Transverse colon (tissue), 4 donors: Measurements from ENCODE around the gene SLFN11. TPM values are rescaled to one million over a fixed set of nuclear protein-coding genes. Genes with fewer than 3 reads are reported as not detected.
A peak's percentile ranks its signal among the peaks of the same experiment; 100 is the strongest.
"Not testable (repeated sequence)": the region's sequence is repeated elsewhere in the genome, so short reads cannot be mapped to it uniquely, and the experiment has no call there.

Experiments
- DNase-seq: peaks from one replicate; pipeline ENCODE4 v3.0.0-alpha.2; 2019
- H3K27ac ChIP-seq, 4 donors: fragments of 200-600 bp; sonication (generic); 2 replicates each; pipeline ENCODE4 v1.5.1; 2016 to 2018; ENCODE audit warnings: inconsistent platforms in 4 of 4
- H3K27me3 ChIP-seq: fragments of 200-600 bp; sonication (generic); 2 replicates; pipeline ENCODE4 v1.5.1; 2017; ENCODE audit warnings: inconsistent platforms
- H3K36me3 ChIP-seq, 4 donors: fragments of 200-600 bp; sonication (generic); 2 replicates each; pipeline ENCODE4 v1.5.1; 2017 to 2019; ENCODE audit warnings: inconsistent platforms in 4 of 4
- H3K4me1 ChIP-seq, 4 donors: fragments of 200-600 bp; sonication (generic); 2 replicates each; pipeline ENCODE4 v1.5.1; 2017 to 2020; ENCODE audit warnings: inconsistent platforms in 4 of 4
- H3K4me3 ChIP-seq, 4 donors: fragments of 200-600 bp; sonication (generic); 1 replicate in 1 of 4; 2 replicates in 3 of 4; pipeline versions ENCODE4 v1.5.1 to v1.6.1; 2017 to 2019; ENCODE audit warnings: inconsistent platforms in 4 of 4
- H3K9me3 ChIP-seq, 2 donors: fragments of 200-600 bp; sonication (generic); 2 replicates each; pipeline ENCODE4 v1.5.1; 2017 to 2019; ENCODE audit warnings: inconsistent platforms in 2 of 2
- CTCF ChIP-seq, 5 experiments: fragments of 200-600 bp in 3 of 5; fragments of 450-650 bp in 2 of 5; sonication (generic) in 3 of 5; IDR thresholded peaks; 1 replicate in 2 of 5; 2 replicates in 3 of 5; pipeline ENCODE4 v1.5.1; 2016 to 2017; ENCODE audit warnings: antibody characterized with exemption in 5 of 5, inconsistent platforms in 3 of 5, mild to moderate bottlenecking in 2 of 5, moderate library complexity in 1 of 5
- EP300 ChIP-seq: sonication (generic); formaldehyde crosslinking; IDR thresholded peaks from one replicate; pipeline ENCODE4 v1.6.1; 2017; ENCODE audit warnings: antibody characterized with exemption, low read depth
- POLR2A ChIP-seq: fragments of 450-650 bp; IDR thresholded peaks from one replicate; pipeline ENCODE4 v1.6.1; 2016; ENCODE audit warnings: antibody characterized with exemption, mild to moderate bottlenecking, moderate library complexity
- POLR2AphosphoS5 ChIP-seq, 3 donors: sonication (generic); formaldehyde crosslinking; IDR thresholded peaks; one replicate each; pipeline ENCODE4 v1.6.1; 2016; ENCODE audit warnings: antibody characterized with exemption in 3 of 3
- WGBS, 2 donors: methylation state at CpG; one replicate each; pipeline ENCODE4 v1.1.5; 2018; ENCODE audit warnings: low coverage in 1 of 2; 5-methylcytosine and 5-hydroxymethylcytosine counted together
- in situ Hi-C, 4 donors: fragments of 200-750 bp; cut with MboI; loops; one replicate each; pipeline versions ENCODE4 v1.15.0 to v1.15.1; 2017; ENCODE audit warnings: low sequenced_read_pairs in 3 of 4, low pct_ligation_motif_present in 1 of 4, low pct_unique_long_range_greater_than_20kb in 1 of 4
- intact Hi-C: fragments of 100-400 bp; cut with DNase I; formaldehyde crosslinking; loops from one replicate; pipeline ENCODE4 v1.15.1; 2023; ENCODE audit warnings: low total_unique reads
- total RNA-seq, 4 donors: library from RNA; depleted of rRNA; stranded (reverse); fragments of >200 nt; gene quantifications; one replicate each; pipeline ENCODE4 v1.1.0, GENCODE V29; 2016

The SLFN11 gene
- total RNA-seq, 4 donors from 2014 or later = 3.0 to 18.6 (median 6.0) TPM

- Histone ChIP-seq H3K27ac (no peak overlapping the region), H3K36me3 (no peaks in the 10 kb centered on the region), H3K4me3 (no peak overlapping the region), H3K9me3 (peaks cover 0 to 6% of the 10 kb centered on the region in 2 donors), H3K27me3 (peaks cover 14% of the 10 kb centered on the region), H3K4me1 (no peaks in the 10 kb centered on the region)
- in situ Hi-C loops (no loop called here), intact Hi-C loops (no loop called here)
- TF ChIP-seq POLR2A (no peak), CTCF (IDR thresholded peaks at IDR 0.05) (no peak), EP300 (no peak), POLR2AphosphoS5 (IDR thresholded peaks at IDR 0.05) (no peak)
- no peak for DNase-seq
Observed at GRCh38 chr17:35337364-35337763, 36.1 kb downstream of the SLFN11 start.

- WGBS, 2 donors = 67% methylated on average over 5 of the region's 5 CpGs; no CpG with 5 or more reads in 1 of the 2 donors
- in situ Hi-C loops, H3K36me3 ChIP-seq, H3K9me3 ChIP-seq, H3K27ac ChIP-seq, intact Hi-C loops, H3K4me1 ChIP-seq, DNase-seq, H3K4me3 ChIP-seq: not testable (repeated sequence)
- peaks cover 14% of the 10 kb centered on the region for H3K27me3 ChIP-seq
Observed at GRCh38 chr17:35333578-35333977, 39.8 kb downstream of the SLFN11 start.

GRCh38 chr17:35322749-35323148 lies 50.7 kb downstream of the SLFN11 start:
- no peaks in the 10 kb centered on the region for H3K9me3 ChIP-seq
- H3K4me3 ChIP-seq = no peak overlapping the region
- in situ Hi-C loops = loop anchor here in 1 of 4 donors (25.0 kb wide), 1 partner anchor 215 kb away; the partner anchor contains the start of gene SLFN12L
- TF ChIP-seq POLR2A (no peak), CTCF (IDR thresholded peaks at IDR 0.05) (no peak), EP300 (no peak), POLR2AphosphoS5 (IDR thresholded peaks at IDR 0.05) (no peak)
- H3K36me3 ChIP-seq = no peaks in the 10 kb centered on the region
- H3K27ac ChIP-seq = no peak overlapping the region
- intact Hi-C loops = no loop called here
- no peaks in the 10 kb centered on the region for H3K4me1 ChIP-seq
- no peaks in the 10 kb centered on the region for H3K27me3 ChIP-seq
- WGBS, 2 donors = 87 to 89% methylated on average over 1 of the region's 1 CpG
- no peak for DNase-seq

GRCh38 chr17:35315971-35316370 lies 57.5 kb downstream of the SLFN11 start:
- Histone ChIP-seq H3K4me3 (no peak overlapping the region), H3K36me3 (no peaks in the 10 kb centered on the region), H3K4me1 (peaks cover 0 to 11% (median 0%) of the 10 kb centered on the region in 4 donors), H3K9me3 (no peaks in the 10 kb centered on the region), H3K27me3 (no peaks in the 10 kb centered on the region), H3K27ac (no peak overlapping the region)
- in situ Hi-C loops = loop anchor here in 2 of 4 donors (10.0 to 25.0 kb wide), 2 partner anchors 219 to 221 kb away; partner anchors contain the start of gene SLFN12L (in 2 of the 2)
- no peak for DNase-seq
- WGBS, 2 donors = 79 to 93% methylated on average over 2 of the region's 2 CpGs
- TF ChIP-seq POLR2A (no peak), POLR2AphosphoS5 (IDR thresholded peaks at IDR 0.05) (no peak), EP300 (no peak), CTCF (IDR thresholded peaks at IDR 0.05) (no peak)
- intact Hi-C loops = no loop called here

GRCh38 chr17:35315283-35315682 lies 58.1 kb downstream of the SLFN11 start:
- intact Hi-C loops (no loop called here), in situ Hi-C loops (loop anchor here in 2 of 4 donors (10.0 to 25.0 kb wide), 2 partner anchors 220 to 222 kb away; partner anchors contain the start of gene SLFN12L (in 2 of the 2))
- no peak for DNase-seq
- Histone ChIP-seq H3K27ac (peak overlapping the region in 1 of 4 donors; percentile 36), H3K4me3 (no peak overlapping the region), H3K36me3 (no peaks in the 10 kb centered on the region), H3K27me3 (no peaks in the 10 kb centered on the region), H3K4me1 (peaks cover 0 to 11% (median 0%) of the 10 kb centered on the region in 4 donors), H3K9me3 (no peaks in the 10 kb centered on the region)
- WGBS, 2 donors = 44 to 50% methylated on average over 1 to 5 of the region's 5 CpGs
- no peak for TF ChIP-seq POLR2AphosphoS5 (IDR thresholded peaks at IDR 0.05)
- TF ChIP-seq CTCF (IDR thresholded peaks at IDR 0.05) = no peak
- TF ChIP-seq EP300 = no peak
- TF ChIP-seq POLR2A = no peak
